ENCODE measurements around the gene MILR1. TPM values are rescaled to one million over a fixed set of nuclear protein-coding genes. Genes with fewer than 3 reads are reported as not detected.
"Not testable (repeated sequence)": the region's sequence is repeated elsewhere in the genome, so short reads cannot be mapped to it uniquely, and the experiment has no call there.

The MILR1 gene
- total and polyA plus RNA-seq, 7 experiments from 2014 or later = 1.1 to 17.9 (median 1.6) TPM; not detected in 2

GRCh38 chr17:64431534-64431933 lies 17.4 kb upstream of the MILR1 start:
- H3K36me3 Mint-ChIP-seq = peaks cover 0 to 5% (median 0%) of the 10 kb centered on the region in 5 donors

GRCh38 chr17:64437944-64438525 lies 10.9 kb upstream of the MILR1 start:
- Histone ChIP-seq H3K9me3 (ENCODE audit: control insufficient read depth in 2 of 3, low read length in 3 of 3) (peaks cover 0 to 19% (median 11%) of the 10 kb centered on the region in 3 experiments), H3K4me3 (ENCODE audit: low read length) (no peak overlapping the region), H3K36me3 (ENCODE audit: control insufficient read depth in 2 of 3, insufficient read depth in 3 of 3, low read length in 3 of 3) (no peaks in the 10 kb centered on the region), H3K4me1 (ENCODE audit: control insufficient read depth in 2 of 2, insufficient read depth in 2 of 2, low read length in 2 of 2) (peaks cover 7 to 12% of the 10 kb centered on the region in 2 donors), H3K27ac (ENCODE audit: low read depth, low read length) (no peak overlapping the region), H3K27me3 (ENCODE audit: control insufficient read depth in 2 of 2, insufficient read depth in 2 of 2, low read length in 2 of 2) (no peaks in the 10 kb centered on the region)
- ATAC-seq (no peak), DNase-seq (no peak)
- no peak overlapping the region for H3K27ac Mint-ChIP-seq
- no peak overlapping the region for H3K4me3 Mint-ChIP-seq
- peaks cover 5 to 39% (median 22%) of the 10 kb centered on the region in 11 donors for H3K9me3 Mint-ChIP-seq
- H3K36me3 Mint-ChIP-seq = peaks cover 4 to 28% (median 9%) of the 10 kb centered on the region in 5 donors
- no peaks in the 10 kb centered on the region for H3K27me3 Mint-ChIP-seq
- H3K4me1 Mint-ChIP-seq = peaks cover 17 to 30% (median 21%) of the 10 kb centered on the region in 7 donors
- POLR2A ChIA-PET = interaction anchor here (0.6 to 1.7 kb wide), 3 partner anchors 18 to 428 kb away, joined by 3 to 5 read pairs (median 3); no protein-coding TSS in a partner anchor
- intact Hi-C loops (cut with micrococcal nuclease) = no loop called here
- CTCF ChIA-PET = interaction anchor here (0.8 kb wide), 1 partner anchor 26 kb away, joined by 3 read pairs; no protein-coding TSS in a partner anchor

More at GRCh38 chr17:64431534-64431933, 17.4 kb upstream of the MILR1 start:
- Mint-ChIP-seq H3K27me3 (peaks cover 0 to 25% (median 0%) of the 10 kb centered on the region in 5 donors), H3K4me1 (peaks cover 0 to 3% (median 0%) of the 10 kb centered on the region in 7 donors), H3K9me3 (peaks cover 0 to 9% (median 0%) of the 10 kb centered on the region in 11 donors), H3K4me3 (no peak overlapping the region), H3K27ac (no peak overlapping the region)
- Histone ChIP-seq H3K27ac (ENCODE audit: low read depth, low read length) (no peak overlapping the region), H3K4me3 (ENCODE audit: low read length) (no peak overlapping the region), H3K36me3 (ENCODE audit: control insufficient read depth in 2 of 3, insufficient read depth in 3 of 3, low read length in 3 of 3) (no peaks in the 10 kb centered on the region), H3K27me3 (ENCODE audit: control insufficient read depth in 2 of 2, insufficient read depth in 2 of 2, low read length in 2 of 2) (no peaks in the 10 kb centered on the region), H3K4me1 (ENCODE audit: control insufficient read depth in 2 of 2, insufficient read depth in 2 of 2, low read length in 2 of 2) (no peaks in the 10 kb centered on the region), H3K9me3 (ENCODE audit: control insufficient read depth in 2 of 3, low read length in 3 of 3) (no peaks in the 10 kb centered on the region)
- POLR2A ChIA-PET = no interaction called here
- DNase-seq (no peak), ATAC-seq (no peak)
- intact Hi-C loops (cut with micrococcal nuclease) = no loop called here
- CTCF ChIA-PET = interaction anchor here (0.6 to 0.7 kb wide), 2 partner anchors 62 to 591 kb away, joined by 3 read pairs; no protein-coding TSS in a partner anchor

GRCh38 chr17:64439521-64439920 lies 9.4 kb upstream of the MILR1 start:
- DNase-seq; H3K27ac ChIP-seq (ENCODE audit: low read depth, low read length); H3K27me3 Mint-ChIP-seq; H3K36me3 ChIP-seq (ENCODE audit: control insufficient read depth in 2 of 3, insufficient read depth in 3 of 3, low read length in 3 of 3); ATAC-seq; H3K4me3 ChIP-seq (ENCODE audit: low read length); intact Hi-C loops (cut with micrococcal nuclease); H3K27me3 ChIP-seq (ENCODE audit: control insufficient read depth in 2 of 2, insufficient read depth in 2 of 2, low read length in 2 of 2); H3K4me3 Mint-ChIP-seq: not testable (repeated sequence)
- CTCF ChIA-PET = interaction anchor here (0.7 kb wide), 1 partner anchor 90 kb away, joined by 7 read pairs; no protein-coding TSS in a partner anchor
- Mint-ChIP-seq H3K4me1 (peaks cover 17 to 40% (median 31%) of the 10 kb centered on the region in 7 donors), H3K27ac (peak overlapping the region in 1 of 9 donors; percentile 84), H3K9me3 (peaks cover 5 to 33% (median 21%) of the 10 kb centered on the region in 11 donors), H3K36me3 (peaks cover 4 to 26% (median 9%) of the 10 kb centered on the region in 5 donors)
- Histone ChIP-seq H3K9me3 (ENCODE audit: control insufficient read depth in 2 of 3, low read length in 3 of 3) (peaks cover 0 to 19% (median 11%) of the 10 kb centered on the region in 3 experiments), H3K4me1 (ENCODE audit: control insufficient read depth in 2 of 2, insufficient read depth in 2 of 2, low read length in 2 of 2) (peaks cover 7 to 12% of the 10 kb centered on the region in 2 donors)
- POLR2A ChIA-PET = interaction anchor here (1.7 kb wide), 1 partner anchor 17 kb away, joined by 5 read pairs; no protein-coding TSS in a partner anchor

- Mint-ChIP-seq H3K27ac (peak overlapping the region in 3 of 9 donors; percentile 23 to 84 (median 26)), H3K4me3 (peak overlapping the region in 3 of 10 donors; percentile 7 to 29 (median 17)), H3K27me3 (no peaks in the 10 kb centered on the region), H3K4me1 (peaks cover 17 to 40% (median 31%) of the 10 kb centered on the region in 7 donors), H3K36me3 (peaks cover 4 to 25% (median 9%) of the 10 kb centered on the region in 5 donors), H3K9me3 (peaks cover 5 to 33% (median 21%) of the 10 kb centered on the region in 11 donors)
- ChIA-PET POLR2A (interaction anchor here (1.7 kb wide), 1 partner anchor 16 kb away, joined by 5 read pairs; no protein-coding TSS in a partner anchor), CTCF (interaction anchor here (0.7 kb wide), 1 partner anchor 91 kb away, joined by 7 read pairs; no protein-coding TSS in a partner anchor)
- Histone ChIP-seq H3K9me3 (ENCODE audit: control insufficient read depth in 2 of 3, low read length in 3 of 3) (peaks cover 0 to 19% (median 11%) of the 10 kb centered on the region in 3 experiments), H3K36me3 (ENCODE audit: control insufficient read depth in 2 of 3, insufficient read depth in 3 of 3, low read length in 3 of 3) (no peaks in the 10 kb centered on the region), H3K27me3 (ENCODE audit: control insufficient read depth in 2 of 2, insufficient read depth in 2 of 2, low read length in 2 of 2) (no peaks in the 10 kb centered on the region), H3K4me3 (ENCODE audit: low read length) (no peak overlapping the region), H3K27ac (ENCODE audit: low read depth, low read length) (no peak overlapping the region), H3K4me1 (ENCODE audit: control insufficient read depth in 2 of 2, insufficient read depth in 2 of 2, low read length in 2 of 2) (peaks cover 7 to 12% of the 10 kb centered on the region in 2 donors)
- ATAC-seq = no peak
- intact Hi-C loops (cut with micrococcal nuclease) = no loop called here
- DNase-seq = no peak
Observed at GRCh38 chr17:64439956-64440355, 9.0 kb upstream of the MILR1 start.

GRCh38 chr17:64441772-64442540 lies 7.0 kb upstream of the MILR1 start:
- H3K4me3 Mint-ChIP-seq = peak overlapping the region; percentile 62 to 89 (median 81)
- Histone ChIP-seq H3K4me1 (ENCODE audit: control insufficient read depth in 2 of 2, insufficient read depth in 2 of 2, low read length in 2 of 2) (peaks cover 7 to 12% of the 10 kb centered on the region in 2 donors), H3K9me3 (ENCODE audit: control insufficient read depth in 2 of 3, low read length in 3 of 3) (peaks cover 0 to 18% (median 11%) of the 10 kb centered on the region in 3 experiments), H3K27me3 (ENCODE audit: control insufficient read depth in 2 of 2, insufficient read depth in 2 of 2, low read length in 2 of 2) (no peaks in the 10 kb centered on the region), H3K4me3 (ENCODE audit: low read length) (no peak overlapping the region), H3K27ac (ENCODE audit: low read depth, low read length) (peak overlapping the region; percentile 20), H3K36me3 (ENCODE audit: control insufficient read depth in 2 of 3, insufficient read depth in 3 of 3, low read length in 3 of 3) (no peaks in the 10 kb centered on the region)
- intact Hi-C loops (cut with micrococcal nuclease) = loop anchor here in 1 of 2 donors (2.0 kb wide), 1 partner anchor 15 kb away; no protein-coding TSS in a partner anchor
- ATAC-seq (peak; percentile 87), DNase-seq (peak in 8 of 9 donors; percentile 25 to 53 (median 43))
- peaks cover 4 to 22% (median 9%) of the 10 kb centered on the region in 5 donors for H3K36me3 Mint-ChIP-seq
- H3K9me3 Mint-ChIP-seq = peaks cover 5 to 27% (median 21%) of the 10 kb centered on the region in 11 donors
- no peaks in the 10 kb centered on the region for H3K27me3 Mint-ChIP-seq
- ChIA-PET CTCF (interaction anchor here (0.7 kb wide), 1 partner anchor 170 kb away, joined by 8 read pairs; no protein-coding TSS in a partner anchor), POLR2A (interaction anchor here (1.1 to 1.3 kb wide), 3 partner anchors 14 to 63 kb away, joined by 3 to 8 read pairs (median 6); partner anchors contain the start of gene DDX5)
- H3K4me1 Mint-ChIP-seq = peaks cover 17 to 40% (median 31%) of the 10 kb centered on the region in 7 donors
- H3K27ac Mint-ChIP-seq = peak overlapping the region; percentile 68 to 92 (median 84)

- peak; percentile 71 for ATAC-seq
- Histone ChIP-seq H3K9me3 (ENCODE audit: control insufficient read depth in 2 of 3, low read length in 3 of 3) (peaks cover 0 to 12% (median 9%) of the 10 kb centered on the region in 3 experiments), H3K36me3 (ENCODE audit: control insufficient read depth in 2 of 3, insufficient read depth in 3 of 3, low read length in 3 of 3) (no peaks in the 10 kb centered on the region), H3K27ac (ENCODE audit: low read depth, low read length) (peak overlapping the region; percentile 20), H3K4me1 (ENCODE audit: control insufficient read depth in 2 of 2, insufficient read depth in 2 of 2, low read length in 2 of 2) (peaks cover 7 to 12% of the 10 kb centered on the region in 2 donors), H3K27me3 (ENCODE audit: control insufficient read depth in 2 of 2, insufficient read depth in 2 of 2, low read length in 2 of 2) (no peaks in the 10 kb centered on the region), H3K4me3 (ENCODE audit: low read length) (no peak overlapping the region)
- Mint-ChIP-seq H3K4me3 (peak overlapping the region; percentile 62 to 89 (median 81)), H3K9me3 (peaks cover 5 to 21% (median 15%) of the 10 kb centered on the region in 11 donors), H3K36me3 (peaks cover 4 to 17% (median 8%) of the 10 kb centered on the region in 5 donors), H3K27me3 (no peaks in the 10 kb centered on the region), H3K27ac (peak overlapping the region; percentile 68 to 92 (median 84)), H3K4me1 (peaks cover 17 to 40% (median 35%) of the 10 kb centered on the region in 7 donors)
- peak in 1 of 9 donors; percentile 43 for DNase-seq
- intact Hi-C loops (cut with micrococcal nuclease) = loop anchor here in 1 of 2 donors (2.0 kb wide), 1 partner anchor 14 kb away; no protein-coding TSS in a partner anchor
- ChIA-PET POLR2A (interaction anchor here (1.1 to 1.3 kb wide), 3 partner anchors 14 to 63 kb away, joined by 3 to 8 read pairs (median 6); partner anchors contain the start of gene DDX5), CTCF (no interaction called here)
Observed at GRCh38 chr17:64442541-64442971, 6.4 kb upstream of the MILR1 start.

Data from naive thymus-derived CD4-positive, alpha-beta T cell (primary cell).